T47D (cell line): ENCODE results near the gene PCDH1.

Experiments
- DNase-seq, 2 experiments: peaks; one replicate each; pipeline versions ENCODE4 v3.0.0 to v3.0.0-alpha.2; 2011 to 2012; ENCODE audit warnings: low read depth in 1 of 2, low spot score in 1 of 2
- JUND ChIP-seq: IDR thresholded peaks from 2 replicates; pipeline ENCODE4 v1.6.1; 2012; ENCODE audit warnings: low read depth
- in situ Hi-C: cut with HindIII; loops from 2 replicates; pipeline ENCODE4 v1.10.0; 2016; ENCODE audit warnings: low sequenced_read_pairs, low pct_unique_long_range_greater_than_20kb

The PCDH1 gene

DNA sequence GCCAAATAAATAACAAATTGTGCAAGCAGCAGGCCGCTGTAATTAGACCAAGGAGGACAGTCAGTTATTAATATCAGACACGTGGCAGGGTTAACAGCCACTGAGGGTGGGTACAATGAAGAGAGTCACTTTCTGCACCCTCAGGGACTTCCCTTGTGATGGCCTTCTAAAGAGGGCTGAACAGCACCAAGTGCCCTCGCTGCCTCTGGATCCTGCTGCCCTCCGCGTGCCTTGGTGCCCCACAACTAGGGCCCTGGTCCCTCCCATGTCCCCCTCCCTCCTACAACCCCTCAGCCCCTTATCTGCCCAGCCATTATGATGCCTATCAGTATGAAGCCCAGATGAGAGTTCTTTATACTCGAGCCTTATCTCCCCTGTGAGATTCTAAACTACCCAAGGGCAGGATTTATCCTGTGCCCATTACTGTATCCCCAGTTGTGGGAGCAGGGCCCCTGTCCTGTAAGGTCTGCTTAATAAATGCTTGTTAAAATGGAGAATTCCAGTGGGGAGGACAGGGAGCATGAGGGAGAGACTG lies 37.3 kb downstream of the PCDH1 start:
- DNase-seq = no peak
- in situ Hi-C loops = no loop called here
- TF ChIP-seq JUND = no peak

DNA sequence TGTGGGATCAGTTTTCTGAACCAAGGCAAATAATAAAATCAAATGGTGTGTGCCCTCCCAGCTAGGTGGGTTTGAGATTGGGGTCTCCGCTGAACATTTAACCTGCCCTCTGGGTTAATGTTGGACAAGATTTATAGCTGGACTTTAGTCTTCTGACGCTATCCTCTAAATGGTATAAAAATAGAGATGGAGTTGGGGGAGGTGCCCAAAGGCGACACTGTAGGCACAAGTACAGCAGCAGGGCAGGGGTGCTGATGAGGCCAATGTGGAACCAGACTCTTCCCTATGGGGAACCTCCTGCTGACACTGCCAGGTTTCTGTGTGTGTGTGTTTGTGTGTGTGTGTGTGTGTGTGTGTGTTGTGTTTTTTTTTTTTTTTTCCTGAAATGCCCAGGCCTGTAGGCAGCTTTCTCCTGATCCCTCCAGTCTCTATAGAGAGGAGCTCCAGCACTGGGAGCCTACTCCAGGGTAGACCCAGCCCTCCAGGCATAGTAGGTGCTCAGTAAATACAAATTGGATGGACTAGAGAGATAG lies 37.9 kb downstream of the PCDH1 start:
- TF ChIP-seq JUND = no peak
- DNase-seq = peak in 1 of 2 experiments; percentile 50
- in situ Hi-C loops = no loop called here

DNA sequence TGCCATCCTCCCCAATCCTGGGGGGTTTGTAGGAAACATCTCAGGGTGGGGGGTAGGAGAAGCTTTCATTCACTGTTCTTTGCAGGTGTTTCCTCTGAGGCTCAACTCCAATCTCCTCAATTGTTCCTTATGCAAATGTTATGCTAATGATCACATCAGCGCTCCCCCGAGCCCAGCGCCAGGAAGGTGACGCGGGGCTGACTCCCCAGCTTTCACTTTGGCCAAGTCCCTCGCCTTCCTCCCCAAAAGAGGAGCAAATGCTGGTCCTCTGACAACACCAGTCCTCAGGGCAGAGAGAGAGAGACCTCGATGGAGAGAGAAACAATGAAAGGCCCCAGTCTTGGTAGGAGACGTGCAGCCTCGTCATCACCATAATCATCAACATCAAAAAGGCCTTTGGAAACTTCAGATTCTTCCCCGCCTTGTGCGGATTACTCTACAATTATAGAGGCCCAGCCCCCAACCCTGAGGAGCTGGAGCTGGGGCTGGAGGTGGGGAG lies 39.1 kb downstream of the PCDH1 start:
- in situ Hi-C loops = no loop called here
- no peak for DNase-seq
- no peak for TF ChIP-seq JUND

DNA sequence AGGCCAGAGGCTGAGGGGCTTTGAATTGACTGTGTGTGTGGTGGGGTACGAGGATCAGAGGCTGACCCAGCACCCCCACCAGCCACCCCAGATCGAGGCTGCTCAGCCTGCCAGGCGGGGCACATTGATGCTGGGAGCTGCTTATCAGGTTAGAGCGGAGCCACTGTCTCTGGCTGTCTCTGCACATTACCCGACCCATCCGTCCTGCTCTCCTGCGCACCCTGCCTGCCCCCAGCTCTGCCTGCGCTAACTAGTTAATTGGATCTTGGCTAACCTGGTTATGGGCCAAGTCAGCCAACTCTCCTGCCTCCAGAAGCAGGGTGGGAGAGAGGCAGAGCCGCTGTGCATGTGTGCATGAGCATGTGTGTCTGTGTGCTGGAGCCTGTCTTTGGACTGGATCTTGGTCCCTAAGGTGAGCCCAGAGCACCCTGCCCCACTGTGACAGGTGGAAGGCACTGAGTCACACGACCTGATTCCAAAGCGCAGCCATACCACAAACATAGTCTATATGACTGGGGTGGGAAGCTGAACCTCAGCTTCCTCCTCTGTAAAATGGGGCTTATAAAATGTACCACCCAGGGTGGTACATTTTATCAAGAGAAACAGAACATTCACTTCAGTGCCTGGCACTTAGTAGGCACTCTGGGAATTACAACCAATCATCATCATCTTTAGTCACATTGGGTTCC lies 39.7 kb downstream of the PCDH1 start:
- no peak for DNase-seq
- in situ Hi-C loops = no loop called here
- TF ChIP-seq JUND = no peak

DNA sequence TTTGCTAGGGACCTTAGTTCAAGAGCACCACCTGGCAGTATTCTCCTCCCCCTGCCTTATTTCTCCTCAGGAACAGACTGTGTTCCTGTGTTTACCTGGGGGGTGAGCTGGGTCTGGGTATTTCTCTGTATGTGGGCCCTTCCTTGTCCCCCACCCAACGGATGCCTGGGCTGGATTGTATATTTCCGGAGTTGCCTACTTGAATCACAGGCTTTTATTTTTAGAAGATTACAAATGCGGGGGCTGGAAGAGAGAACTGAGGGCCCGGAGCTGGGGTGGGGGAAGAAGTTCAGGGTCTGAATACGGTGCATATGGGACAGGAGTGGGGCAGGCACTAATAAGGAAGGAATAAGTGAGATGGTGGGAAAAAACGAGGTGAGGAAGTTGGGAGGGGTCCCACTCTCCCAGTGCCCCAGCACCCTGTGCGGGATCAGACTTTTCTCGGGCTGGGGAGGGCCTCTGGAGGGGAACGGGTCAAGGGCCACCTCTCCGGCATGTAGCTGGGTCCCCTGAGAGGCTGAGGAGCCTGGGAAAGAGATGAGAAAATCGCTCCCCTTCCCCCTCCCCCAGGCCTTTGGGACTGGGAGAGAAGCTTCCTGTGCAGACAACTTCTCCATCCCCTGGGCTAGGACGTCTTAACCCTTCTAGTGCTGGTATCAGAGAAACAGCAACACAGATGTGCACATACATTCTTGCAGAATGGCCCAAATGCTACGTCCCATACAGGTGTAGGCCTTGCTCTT lies 42.1 kb downstream of the PCDH1 start:
- in situ Hi-C loops = no loop called here
- no peak for TF ChIP-seq JUND
- DNase-seq = no peak

DNA sequence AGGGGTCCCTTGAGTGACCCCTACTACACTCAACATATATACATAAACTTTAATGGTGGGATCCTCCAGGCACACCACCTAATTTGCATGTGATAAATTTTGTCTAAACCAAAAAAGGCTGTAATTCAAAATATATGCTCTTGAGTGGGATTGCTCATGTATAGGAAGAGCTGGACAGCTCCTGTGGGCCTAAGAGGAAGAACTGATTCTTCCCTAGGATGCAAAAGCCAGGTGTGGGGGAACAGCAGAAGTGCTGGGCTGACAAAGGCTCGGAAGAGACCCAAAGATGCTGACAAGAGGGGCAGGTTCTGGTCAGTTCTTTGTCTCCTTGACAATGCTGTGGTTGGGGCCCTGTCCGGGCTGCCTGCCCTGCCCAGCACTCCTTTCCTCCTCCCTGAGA lies 43.9 kb downstream of the PCDH1 start:
- TF ChIP-seq JUND = no peak
- DNase-seq = no peak
- in situ Hi-C loops = no loop called here

DNA sequence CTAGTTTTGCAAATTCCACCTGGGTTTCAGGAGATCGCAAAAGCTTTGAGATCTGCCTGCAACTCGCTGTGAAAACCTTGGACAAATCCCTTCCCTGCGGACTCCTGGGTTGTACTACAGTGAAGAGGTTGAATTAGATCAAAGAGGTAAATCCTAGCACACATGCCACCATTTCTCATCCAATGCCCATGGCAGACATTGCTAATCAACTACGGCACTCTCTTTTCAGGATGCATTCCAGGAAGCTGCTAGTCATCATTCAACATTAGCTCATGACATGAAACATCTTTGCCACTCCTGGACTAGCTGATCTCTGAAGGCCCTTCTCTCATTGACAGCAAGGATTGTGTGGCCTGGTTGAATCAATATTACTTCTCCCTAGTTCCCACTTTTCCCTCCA lies 46.1 kb downstream of the PCDH1 start:
- DNase-seq = no peak
- no peak for TF ChIP-seq JUND
- in situ Hi-C loops = no loop called here

DNA sequence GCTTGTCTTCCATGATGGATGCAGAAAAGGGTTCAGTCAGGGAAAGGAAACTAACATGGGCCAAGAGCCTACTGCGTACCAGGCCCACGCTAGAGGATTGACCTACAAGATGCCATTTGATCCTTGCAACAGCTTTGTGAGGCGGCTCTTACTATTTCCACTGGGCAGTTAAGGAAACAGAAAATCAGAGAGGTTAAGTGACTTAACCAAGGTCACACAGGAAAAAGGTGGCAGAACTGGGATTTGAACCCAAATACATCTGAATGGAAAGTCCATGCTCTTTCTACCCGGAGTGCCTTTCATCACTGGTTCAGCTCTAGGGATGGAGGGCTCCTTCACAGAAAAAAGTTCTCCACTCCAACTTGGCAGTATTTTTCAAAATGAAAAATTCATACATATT lies 50.0 kb downstream of the PCDH1 start:
- no peak for DNase-seq
- in situ Hi-C loops = no loop called here
- TF ChIP-seq JUND = no peak

DNA sequence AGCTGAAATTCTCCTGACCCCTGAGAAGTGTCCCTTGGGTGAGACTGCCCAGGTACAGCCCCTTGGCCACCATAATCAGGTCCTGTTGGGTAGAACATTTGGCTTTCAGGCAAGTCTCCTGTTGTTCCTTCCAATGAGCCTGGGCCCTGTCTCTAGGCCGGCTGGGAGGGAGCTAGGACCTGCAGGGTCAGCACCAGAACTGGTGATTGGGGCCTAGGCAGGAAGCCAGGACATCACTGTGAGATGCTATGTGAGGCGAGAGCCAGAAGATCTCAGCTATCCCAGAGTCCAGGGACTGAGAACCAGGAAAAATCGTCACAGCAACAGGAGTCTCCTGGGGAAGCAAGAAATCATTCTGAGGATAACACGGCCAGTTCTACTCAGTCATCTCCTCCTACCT lies 51.5 kb downstream of the PCDH1 start:
- TF ChIP-seq JUND = no peak
- no peak for DNase-seq

DNA sequence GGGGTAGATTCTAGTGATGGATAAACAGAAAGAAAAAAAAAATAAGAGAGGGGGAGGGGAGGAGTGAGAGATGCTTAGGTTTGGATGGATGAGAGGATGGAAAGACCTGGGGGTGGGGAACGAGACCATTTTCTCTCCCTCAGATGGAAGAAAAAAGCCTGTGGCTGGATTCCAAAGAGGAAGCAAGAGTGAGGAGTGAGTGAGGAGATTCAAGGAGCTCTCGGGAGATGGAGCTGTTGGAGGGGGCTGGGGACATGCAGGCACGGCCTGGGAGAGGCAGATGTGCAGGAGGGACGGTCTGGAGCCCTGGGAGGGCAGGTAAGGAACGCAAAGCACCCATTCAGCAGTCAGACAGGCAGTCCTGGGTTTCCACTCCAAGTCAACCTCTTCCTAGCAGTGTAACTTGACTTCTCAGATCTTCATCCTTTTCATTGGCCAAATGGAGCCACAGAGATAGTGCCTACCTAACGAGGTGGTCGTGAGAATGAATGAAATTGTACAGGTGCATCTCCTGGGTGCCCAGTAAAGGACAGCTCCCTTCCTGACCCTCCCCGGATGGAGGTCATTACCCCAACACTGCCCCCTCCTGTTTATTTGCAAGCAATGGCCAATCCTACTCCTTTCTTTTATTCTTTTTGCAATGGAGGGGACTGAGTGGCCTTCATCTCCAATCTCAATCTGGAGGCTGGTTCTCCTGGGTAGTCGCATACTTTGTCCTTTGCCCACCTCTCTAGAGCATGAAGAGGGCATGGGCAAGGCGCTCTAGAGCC lies 52.2 kb downstream of the PCDH1 start:
- in situ Hi-C loops = no loop called here
- no peak for DNase-seq
- TF ChIP-seq JUND = no peak

More for the DNA sequence above, 51.5 kb downstream of the PCDH1 start:
- in situ Hi-C loops = no loop called here

DNA sequence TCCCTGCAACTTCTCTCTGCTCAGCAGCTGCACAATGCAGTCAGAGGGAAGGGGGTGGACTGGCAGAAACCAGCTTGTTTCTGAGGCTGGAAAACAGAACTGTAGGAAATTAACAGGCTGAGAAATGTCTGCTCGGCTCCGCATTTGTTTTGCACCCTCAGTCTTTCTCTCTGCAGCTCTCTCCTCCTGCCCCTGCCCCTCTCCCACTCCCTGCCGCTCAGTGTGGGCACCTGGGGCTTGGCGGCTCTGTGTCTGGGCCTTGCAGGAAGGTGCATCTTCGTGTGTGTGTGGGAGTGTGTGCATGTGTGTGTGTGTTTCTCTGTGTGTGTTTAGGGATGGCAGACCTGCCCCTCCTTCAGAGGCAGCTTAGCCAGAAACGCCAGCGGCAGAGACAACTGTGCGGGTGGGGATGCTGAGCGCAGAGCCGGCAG lies 53.0 kb downstream of the PCDH1 start:
- TF ChIP-seq JUND = no peak
- DNase-seq = no peak
- in situ Hi-C loops = no loop called here

DNA sequence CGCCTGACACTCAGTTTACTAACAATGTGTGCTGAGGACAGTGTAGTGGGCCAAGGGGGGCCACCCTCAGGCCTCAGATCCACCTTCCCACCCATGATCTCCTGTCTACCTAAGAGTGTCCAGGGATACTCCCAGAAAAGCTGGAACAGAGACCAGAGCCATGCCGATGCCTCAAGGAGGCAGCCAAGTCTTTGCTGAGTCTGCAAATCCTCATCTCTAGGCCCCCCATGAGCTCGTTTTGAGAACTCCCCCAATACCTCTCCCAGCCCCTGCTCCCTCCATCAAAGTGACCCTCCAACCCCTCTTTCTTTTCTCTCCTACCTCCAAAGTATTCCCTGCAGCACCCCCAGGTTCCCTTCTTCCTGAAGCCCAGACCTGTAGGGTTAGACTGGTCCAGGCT lies 53.5 kb downstream of the PCDH1 start:
- no peak for TF ChIP-seq JUND
- DNase-seq = no peak
- in situ Hi-C loops = no loop called here
